ENCODE measurements around the gene TWF2.

The TWF2 gene

DNA sequence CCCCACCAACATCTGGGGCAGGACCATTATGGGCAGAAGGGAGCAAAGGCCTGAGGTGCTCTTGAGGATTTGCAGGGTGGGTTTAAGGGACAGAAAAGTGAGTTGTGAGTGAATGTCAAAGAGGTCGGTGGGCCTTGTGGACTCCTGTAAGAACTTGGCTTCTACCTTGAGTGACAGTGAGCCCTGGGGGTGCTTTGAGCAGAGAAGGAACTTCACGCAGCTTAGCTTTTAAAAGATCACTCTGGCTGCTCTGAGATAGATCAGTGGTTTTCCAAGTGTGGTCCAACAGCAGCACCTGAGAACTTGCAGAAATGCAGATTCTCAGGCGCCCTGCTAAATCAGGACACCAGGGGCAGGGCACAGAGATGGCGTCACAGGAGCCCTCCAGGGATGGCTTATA is 56.3 kb downstream of the TWF2 start:
- TF ChIP-seq, protein P1, sequence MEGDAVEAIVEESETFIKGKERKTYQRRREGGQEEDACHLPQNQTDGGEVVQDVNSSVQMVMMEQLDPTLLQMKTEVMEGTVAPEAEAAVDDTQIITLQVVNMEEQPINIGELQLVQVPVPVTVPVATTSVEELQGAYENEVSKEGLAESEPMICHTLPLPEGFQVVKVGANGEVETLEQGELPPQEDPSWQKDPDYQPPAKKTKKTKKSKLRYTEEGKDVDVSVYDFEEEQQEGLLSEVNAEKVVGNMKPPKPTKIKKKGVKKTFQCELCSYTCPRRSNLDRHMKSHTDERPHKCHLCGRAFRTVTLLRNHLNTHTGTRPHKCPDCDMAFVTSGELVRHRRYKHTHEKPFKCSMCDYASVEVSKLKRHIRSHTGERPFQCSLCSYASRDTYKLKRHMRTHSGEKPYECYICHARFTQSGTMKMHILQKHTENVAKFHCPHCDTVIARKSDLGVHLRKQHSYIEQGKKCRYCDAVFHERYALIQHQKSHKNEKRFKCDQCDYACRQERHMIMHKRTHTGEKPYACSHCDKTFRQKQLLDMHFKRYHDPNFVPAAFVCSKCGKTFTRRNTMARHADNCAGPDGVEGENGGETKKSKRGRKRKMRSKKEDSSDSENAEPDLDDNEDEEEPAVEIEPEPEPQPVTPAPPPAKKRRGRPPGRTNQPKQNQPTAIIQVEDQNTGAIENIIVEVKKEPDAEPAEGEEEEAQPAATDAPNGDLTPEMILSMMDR (IDR thresholded peaks at IDR 0.05; ENCODE audit: insufficient read depth, low read length, poor library complexity, severe bottlenecking): no peak
- DNase-seq (ENCODE audit: extremely low read depth, insufficient read length): no peak
- H3K36me3 ChIP-seq (ENCODE audit: control insufficient read depth, insufficient read depth, low read length): no peaks in the 10 kb centered on the region
- H3K27me3 ChIP-seq (replicated peaks; ENCODE audit: control insufficient read depth, insufficient read depth, low read length): no peaks in the 10 kb centered on the region
- no peak overlapping the region for H3K4me3 ChIP-seq (replicated peaks; ENCODE audit: low read depth, low read length)

GRCh38 chr3:52182196-52182595 is 56.8 kb downstream of the TWF2 start:
- TF ChIP-seq, protein P1 (IDR thresholded peaks at IDR 0.05; ENCODE audit: insufficient read depth, low read length, poor library complexity, severe bottlenecking): no peak
- H3K27me3 ChIP-seq (replicated peaks; ENCODE audit: control insufficient read depth, insufficient read depth, low read length): no peaks in the 10 kb centered on the region
- H3K4me3 ChIP-seq (replicated peaks; ENCODE audit: low read depth, low read length): no peak overlapping the region
- no peaks in the 10 kb centered on the region for H3K36me3 ChIP-seq (ENCODE audit: control insufficient read depth, insufficient read depth, low read length)
- DNase-seq (ENCODE audit: extremely low read depth, insufficient read length): no peak

DNA sequence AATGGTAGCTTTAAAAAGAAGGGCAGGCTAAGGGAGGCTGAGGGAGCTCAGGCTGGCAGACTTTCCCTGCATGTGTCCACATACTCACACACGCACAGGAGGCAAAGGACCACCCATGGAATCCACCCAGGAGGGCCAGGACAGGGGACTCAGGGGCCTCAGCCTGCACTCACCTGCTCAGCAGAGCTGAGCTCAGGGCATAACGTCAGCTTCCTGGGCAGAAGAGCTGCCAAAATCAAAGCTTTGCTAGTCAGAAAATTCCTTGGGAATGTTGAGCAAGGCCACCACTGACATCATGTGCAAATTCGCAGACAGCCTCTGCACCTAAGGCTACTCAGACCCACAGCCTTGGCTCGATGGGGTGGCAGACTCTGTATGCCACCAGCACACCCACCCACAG is 57.4 kb downstream of the TWF2 start:
- H3K27me3 ChIP-seq (replicated peaks; ENCODE audit: control insufficient read depth, insufficient read depth, low read length): no peaks in the 10 kb centered on the region
- DNase-seq (ENCODE audit: extremely low read depth, insufficient read length): no peak
- TF ChIP-seq, protein P1 (IDR thresholded peaks at IDR 0.05; ENCODE audit: insufficient read depth, low read length, poor library complexity, severe bottlenecking): no peak
- H3K4me3 ChIP-seq (replicated peaks; ENCODE audit: low read depth, low read length): no peak overlapping the region
- H3K36me3 ChIP-seq (ENCODE audit: control insufficient read depth, insufficient read depth, low read length): no peaks in the 10 kb centered on the region
